Karpas-422 (cell line): ENCODE measurements around the gene TSC2. TPM values are rescaled to one million over a fixed set of nuclear protein-coding genes. Genes with fewer than 3 reads are reported as not detected.

Experiments
- DNase-seq: peaks from one replicate; pipeline ENCODE4 v3.0.0-alpha.2; 2015
- H2AFZ ChIP-seq: fragments of 200-600 bp; sonication (generic); 2 replicates; pipeline ENCODE4 v1.6.1; 2014; ENCODE audit warnings: antibody characterized with exemption, low read length, mixed read lengths
- H3K27ac ChIP-seq: fragments of 200-600 bp; sonication (generic); 2 replicates; pipeline ENCODE4 v1.5.1; 2014; ENCODE audit warnings: mild to moderate bottlenecking, low read length, moderate library complexity
- H3K27me3 ChIP-seq: fragments of 200-600 bp; sonication (generic); 2 replicates; pipeline ENCODE4 v1.6.1; 2014; ENCODE audit warnings: low read length, mixed read lengths
- H3K36me3 ChIP-seq: fragments of 200-600 bp; sonication (generic); 2 replicates; pipeline ENCODE4 v1.6.1; 2014; ENCODE audit warnings: low read length, mixed read lengths; ENCODE audit not compliant: insufficient read depth
- H3K4me1 ChIP-seq: fragments of 200-600 bp; sonication (generic); 2 replicates; pipeline ENCODE4 v1.6.1; 2014; ENCODE audit warnings: mild to moderate bottlenecking, low read length, mixed read lengths
- H3K4me2 ChIP-seq: fragments of 200-600 bp; sonication (generic); 2 replicates; pipeline ENCODE4 v1.6.1; 2014; ENCODE audit warnings: low read length, low read depth, mild to moderate bottlenecking; ENCODE audit not compliant: poor library complexity, severe bottlenecking
- H3K4me3 ChIP-seq: fragments of 200-600 bp; sonication (generic); 2 replicates; pipeline ENCODE4 v1.5.1; 2014; ENCODE audit warnings: mild to moderate bottlenecking, antibody characterized with exemption, low read length, mixed read lengths
- H3K79me2 ChIP-seq: fragments of 200-600 bp; sonication (generic); 2 replicates; pipeline ENCODE4 v1.6.1; 2014; ENCODE audit warnings: mild to moderate bottlenecking, low read length, mixed read lengths
- H3K9ac ChIP-seq: fragments of 200-600 bp; sonication (generic); 2 replicates; pipeline ENCODE4 v1.6.0; 2014; ENCODE audit warnings: low read length
- H3K9me2 ChIP-seq: fragments of 200-600 bp; sonication (generic), shearing (Covaris generic); replicated peaks from 2 replicates; pipeline ENCODE4 v1.6.0; 2014; ENCODE audit warnings: mild to moderate bottlenecking, low read length, moderate library complexity; ENCODE audit not compliant: insufficient read depth
- H3K9me3 ChIP-seq: fragments of 300-700, 200-600 bp; sonication (generic); 2 replicates; pipeline ENCODE4 v1.6.1; 2014; ENCODE audit warnings: low read length, mixed read lengths
- H4K20me1 ChIP-seq: fragments of 200-600 bp; sonication (generic); 2 replicates; pipeline ENCODE4 v1.6.1; 2014; ENCODE audit warnings: mild to moderate bottlenecking, antibody characterized with exemption, low read length, low read depth; ENCODE audit not compliant: insufficient read depth
- total RNA-seq: library from RNA; depleted of rRNA; stranded (reverse); fragments of >200 nt; shearing (Covaris generic); gene quantifications from 2 replicates; pipeline ENCODE4 v1.2.3, GENCODE V29; 2014; ENCODE audit warnings: low replicate concordance

The TSC2 gene
- total RNA-seq, 1 experiment from 2014 or later = 33.3 TPM

GRCh38 chr16:2079311-2079800 lies 31.6 kb downstream of the TSC2 start:
- no peak overlapping the region for H3K4me3 ChIP-seq
- H4K20me1 ChIP-seq = no peaks in the 10 kb centered on the region
- no peaks in the 10 kb centered on the region for H3K36me3 ChIP-seq
- DNase-seq = no peak
- H3K27me3 ChIP-seq = no peaks in the 10 kb centered on the region
- H3K9ac ChIP-seq = no peak overlapping the region
- H3K9me3 ChIP-seq = no peaks in the 10 kb centered on the region
- H3K79me2 ChIP-seq = no peaks in the 10 kb centered on the region
- no peaks in the 10 kb centered on the region for H3K9me2 ChIP-seq
- no peak overlapping the region for H3K4me2 ChIP-seq
- no peak overlapping the region for H3K27ac ChIP-seq
- no peak overlapping the region for H2AFZ ChIP-seq
- no peaks in the 10 kb centered on the region for H3K4me1 ChIP-seq

DNA sequence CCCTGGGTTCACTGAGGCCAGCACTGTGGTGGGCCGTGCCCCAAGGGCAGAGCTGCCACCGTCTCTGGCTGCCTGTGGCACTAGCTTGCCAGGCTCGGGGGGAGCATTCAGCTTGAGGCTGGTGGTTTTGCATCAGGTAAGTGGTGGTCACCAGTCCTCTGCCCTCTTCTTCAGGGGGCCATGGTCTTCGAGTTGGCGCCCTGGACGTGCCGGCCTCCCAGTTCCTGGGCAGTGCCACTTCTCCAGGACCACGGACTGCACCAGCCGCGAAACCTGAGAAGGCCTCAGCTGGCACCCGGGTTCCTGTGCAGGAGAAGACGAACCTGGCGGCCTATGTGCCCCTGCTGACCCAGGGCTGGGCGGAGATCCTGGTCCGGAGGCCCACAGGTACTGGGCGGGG lies 32.2 kb downstream of the TSC2 start:
- Histone ChIP-seq H3K36me3 (no peaks in the 10 kb centered on the region), H3K79me2 (no peaks in the 10 kb centered on the region)

GRCh38 chr16:2081201-2082084 lies 33.7 kb downstream of the TSC2 start:
- no peaks in the 10 kb centered on the region for H3K79me2 ChIP-seq

More for the DNA sequence above, 32.2 kb downstream of the TSC2 start:
- no peaks in the 10 kb centered on the region for H4K20me1 ChIP-seq
- DNase-seq = no peak
- no peak overlapping the region for H3K4me3 ChIP-seq
- no peak overlapping the region for H3K27ac ChIP-seq
- no peaks in the 10 kb centered on the region for H3K9me2 ChIP-seq
- no peaks in the 10 kb centered on the region for H3K27me3 ChIP-seq
- no peaks in the 10 kb centered on the region for H3K4me1 ChIP-seq
- H3K9me3 ChIP-seq = no peaks in the 10 kb centered on the region
- H3K9ac ChIP-seq = no peak overlapping the region
- H2AFZ ChIP-seq = no peak overlapping the region
- no peak overlapping the region for H3K4me2 ChIP-seq

GRCh38 chr16:2082171-2082982 lies 34.6 kb downstream of the TSC2 start:
- Histone ChIP-seq H3K9me2 (no peaks in the 10 kb centered on the region), H3K9me3 (no peaks in the 10 kb centered on the region), H3K79me2 (no peaks in the 10 kb centered on the region), H3K27ac (no peak overlapping the region), H3K4me2 (no peak overlapping the region), H3K36me3 (no peaks in the 10 kb centered on the region), H3K27me3 (no peaks in the 10 kb centered on the region), H3K4me3 (no peak overlapping the region), H4K20me1 (peaks cover 6% of the 10 kb centered on the region; the same call in 1 of the 2 replicates), H3K9ac (no peak overlapping the region), H2AFZ (no peak overlapping the region), H3K4me1 (peaks cover 21% of the 10 kb centered on the region)
- no peak for DNase-seq

More at GRCh38 chr16:2081201-2082084, 33.7 kb downstream of the TSC2 start:
- no peaks in the 10 kb centered on the region for H3K27me3 ChIP-seq
- no peak overlapping the region for H3K4me3 ChIP-seq
- DNase-seq = no peak
- H3K4me2 ChIP-seq = no peak overlapping the region
- no peak overlapping the region for H3K27ac ChIP-seq
- no peaks in the 10 kb centered on the region for H4K20me1 ChIP-seq
- H2AFZ ChIP-seq = no peak overlapping the region
- no peaks in the 10 kb centered on the region for H3K9me3 ChIP-seq
- H3K9ac ChIP-seq = no peak overlapping the region
- no peaks in the 10 kb centered on the region for H3K36me3 ChIP-seq
- H3K4me1 ChIP-seq = peaks cover 12% of the 10 kb centered on the region
- H3K9me2 ChIP-seq = no peaks in the 10 kb centered on the region

DNA sequence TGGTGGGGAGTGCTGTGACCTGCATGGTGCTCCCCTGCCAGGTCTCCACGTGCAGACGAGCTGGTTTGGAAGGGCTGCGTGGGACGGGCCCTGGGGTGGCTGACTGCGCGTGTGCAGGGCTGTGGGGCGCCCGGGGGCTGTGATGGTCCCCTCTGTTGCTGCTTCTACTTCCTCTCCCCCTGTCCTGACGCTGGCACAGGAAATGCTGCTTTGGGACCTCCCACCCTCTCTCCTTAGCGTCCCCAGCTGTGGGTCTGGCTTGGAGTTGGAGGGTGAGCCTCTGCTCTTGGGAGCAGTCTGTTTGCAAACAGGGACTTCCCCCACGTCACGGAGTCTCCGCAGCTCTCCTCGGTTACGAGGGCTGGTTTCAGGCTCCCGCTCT lies 35.2 kb downstream of the TSC2 start:
- H2AFZ ChIP-seq = no peak overlapping the region
- no peaks in the 10 kb centered on the region for H3K79me2 ChIP-seq
- peaks cover 6% of the 10 kb centered on the region; the same call in 1 of the 2 replicates for H4K20me1 ChIP-seq
- H3K9me2 ChIP-seq = no peaks in the 10 kb centered on the region
- H3K4me2 ChIP-seq = no peak overlapping the region
- no peak overlapping the region for H3K4me3 ChIP-seq
- H3K9ac ChIP-seq = no peak overlapping the region
- H3K27ac ChIP-seq = no peak overlapping the region
- H3K4me1 ChIP-seq = peaks cover 24% of the 10 kb centered on the region
- no peaks in the 10 kb centered on the region for H3K27me3 ChIP-seq
- no peak for DNase-seq
- H3K9me3 ChIP-seq = no peaks in the 10 kb centered on the region
- H3K36me3 ChIP-seq = no peaks in the 10 kb centered on the region

- Histone ChIP-seq H3K36me3 (no peaks in the 10 kb centered on the region), H3K27ac (no peak overlapping the region), H3K4me3 (no peak overlapping the region), H3K4me2 (no peak overlapping the region), H4K20me1 (peaks cover 6% of the 10 kb centered on the region; the same call in 1 of the 2 replicates), H3K27me3 (no peaks in the 10 kb centered on the region), H3K79me2 (no peaks in the 10 kb centered on the region), H3K9ac (no peak overlapping the region), H2AFZ (no peak overlapping the region), H3K4me1 (peaks cover 24% of the 10 kb centered on the region), H3K9me3 (no peaks in the 10 kb centered on the region), H3K9me2 (no peaks in the 10 kb centered on the region)
- DNase-seq = no peak
Measured at GRCh38 chr16:2083409-2083808, 35.6 kb downstream of the TSC2 start.

DNA sequence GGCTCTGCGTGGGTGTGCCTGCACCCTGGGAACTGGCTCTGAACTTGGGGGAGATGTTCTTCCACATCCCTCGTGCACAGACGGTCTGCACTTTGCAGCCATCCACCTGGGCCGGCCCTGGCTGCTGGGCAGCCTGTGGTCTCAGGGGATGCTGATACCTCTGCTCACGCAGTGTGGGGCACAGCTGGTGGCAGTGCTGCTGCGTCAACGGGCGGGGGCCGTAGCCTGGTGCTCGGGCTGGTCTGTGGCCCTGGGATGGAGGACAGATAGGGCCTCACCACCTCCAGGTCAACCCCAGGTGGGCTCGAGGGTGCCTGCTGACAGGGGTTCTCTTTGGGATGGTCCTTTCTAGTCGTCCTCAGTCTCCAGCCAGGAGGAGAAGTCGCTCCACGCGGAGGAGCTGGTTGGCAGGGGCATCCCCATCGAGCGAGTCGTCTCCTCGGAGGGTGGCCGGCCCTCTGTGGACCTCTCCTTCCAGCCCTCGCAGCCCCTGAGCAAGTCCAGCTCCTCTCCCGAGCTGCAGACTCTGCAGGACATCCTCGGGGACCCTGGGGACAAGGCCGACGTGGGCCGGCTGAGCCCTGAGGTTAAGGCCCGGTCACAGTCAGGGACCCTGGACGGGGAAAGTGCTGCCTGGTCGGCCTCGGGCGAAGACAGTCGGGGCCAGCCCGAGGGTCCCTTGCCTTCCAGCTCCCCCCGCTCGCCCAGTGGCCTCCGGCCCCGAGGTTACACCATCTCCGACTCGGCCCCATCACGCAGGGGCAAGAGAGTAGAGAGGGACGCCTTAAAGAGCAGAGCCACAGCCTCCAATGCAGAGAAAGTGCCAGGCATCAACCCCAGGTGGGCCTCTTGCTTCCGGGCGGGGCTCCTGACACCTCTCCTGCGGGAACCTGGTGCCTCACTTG lies 36.3 kb downstream of the TSC2 start:
- Histone ChIP-seq H3K79me2 (no peaks in the 10 kb centered on the region), H3K9me2 (no peaks in the 10 kb centered on the region), H3K4me3 (no peak overlapping the region), H3K9me3 (no peaks in the 10 kb centered on the region), H4K20me1 (peaks cover 6% of the 10 kb centered on the region; the same call in 1 of the 2 replicates), H2AFZ (no peak overlapping the region), H3K27me3 (no peaks in the 10 kb centered on the region), H3K27ac (no peak overlapping the region), H3K4me1 (peaks cover 24% of the 10 kb centered on the region), H3K4me2 (no peak overlapping the region), H3K9ac (no peak overlapping the region), H3K36me3 (no peaks in the 10 kb centered on the region)
- no peak for DNase-seq
